ENCODE measurements around the gene CDC16.

CDC16 gene

DNA sequence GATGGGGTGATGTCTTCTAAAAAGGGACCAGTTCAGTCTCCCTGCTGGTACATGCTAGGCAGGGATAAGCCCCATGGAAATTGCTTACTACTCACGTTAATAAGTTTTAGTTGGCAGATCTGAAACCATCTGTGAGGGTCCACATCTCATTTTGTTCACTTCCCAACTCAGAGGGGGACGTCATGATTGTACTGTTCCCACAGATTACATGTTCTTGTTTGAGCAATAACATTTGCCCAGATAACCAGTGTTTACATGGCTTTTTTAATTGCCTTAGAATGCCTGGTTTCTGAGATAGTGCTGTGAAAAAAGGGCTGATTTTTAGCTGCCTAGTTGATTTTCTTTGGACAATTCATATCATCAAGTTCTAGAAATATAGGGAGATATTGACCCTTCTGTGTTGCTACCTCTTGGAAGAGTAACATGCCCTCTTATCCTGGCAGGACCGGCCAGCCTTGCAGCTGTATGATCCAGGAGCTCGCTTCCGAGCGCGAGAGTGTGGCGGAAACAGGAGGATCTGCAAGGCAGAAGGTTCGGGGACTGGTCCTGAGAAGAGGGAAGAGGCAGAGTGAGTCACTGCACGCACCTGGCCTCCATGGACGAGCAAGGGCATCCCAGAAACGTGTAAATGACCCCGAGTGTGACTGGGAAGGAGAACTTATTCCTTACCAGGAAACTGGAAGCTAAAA, 69.8 kb downstream of the CDC16 start:
- no peak for DNase-seq

DNA sequence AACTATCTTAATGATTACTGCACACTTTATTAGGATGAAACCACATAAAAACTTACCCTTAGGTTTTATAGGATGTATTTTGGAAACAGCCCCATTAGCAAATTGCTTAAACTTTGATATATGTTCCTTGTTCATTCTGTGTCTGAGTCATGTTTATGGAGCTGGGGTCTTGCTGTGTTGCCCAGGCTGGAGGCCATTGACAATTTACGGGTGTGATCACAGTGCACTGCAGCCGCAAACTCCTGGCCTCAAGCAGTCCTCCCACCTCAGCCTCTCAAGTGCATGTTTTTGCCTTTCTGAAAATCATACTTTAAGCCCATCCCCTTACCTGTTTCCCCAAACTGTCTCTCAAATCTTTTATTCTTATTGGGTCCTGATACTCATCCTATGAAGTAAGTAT, 74.4 kb downstream of the CDC16 start:
- no peak for DNase-seq

GRCh38 chr13:114309806-114310410, 75.2 kb downstream of the CDC16 start:
- DNase-seq, result no peak

- no peak for DNase-seq
These were observed 76.3 kb downstream of the CDC16 start for GRCh38 chr13:114310956-114311355.

DNA sequence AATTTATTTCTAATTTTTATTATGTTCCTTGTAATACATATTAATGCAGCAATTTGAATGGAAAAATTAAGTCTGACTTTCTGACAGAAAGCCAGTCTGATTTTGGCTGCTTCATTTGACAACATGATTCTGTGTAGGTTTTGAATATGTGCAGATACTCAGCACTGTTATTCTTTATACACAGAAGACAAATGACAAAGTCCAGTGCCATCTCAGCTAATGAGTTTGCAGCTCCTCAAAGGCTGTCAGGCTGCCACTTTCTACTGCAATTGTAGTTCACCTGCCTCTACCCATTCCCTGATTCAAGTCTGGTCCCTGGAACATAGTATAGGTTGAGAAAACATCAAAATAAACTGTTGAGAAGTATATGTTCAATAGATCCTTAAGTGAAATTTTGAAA, 76.7 kb downstream of the CDC16 start:
- no peak for DNase-seq

- DNase-seq, result no peak
These were observed 77.2 kb downstream of the CDC16 start for GRCh38 chr13:114311908-114312307.

DNA sequence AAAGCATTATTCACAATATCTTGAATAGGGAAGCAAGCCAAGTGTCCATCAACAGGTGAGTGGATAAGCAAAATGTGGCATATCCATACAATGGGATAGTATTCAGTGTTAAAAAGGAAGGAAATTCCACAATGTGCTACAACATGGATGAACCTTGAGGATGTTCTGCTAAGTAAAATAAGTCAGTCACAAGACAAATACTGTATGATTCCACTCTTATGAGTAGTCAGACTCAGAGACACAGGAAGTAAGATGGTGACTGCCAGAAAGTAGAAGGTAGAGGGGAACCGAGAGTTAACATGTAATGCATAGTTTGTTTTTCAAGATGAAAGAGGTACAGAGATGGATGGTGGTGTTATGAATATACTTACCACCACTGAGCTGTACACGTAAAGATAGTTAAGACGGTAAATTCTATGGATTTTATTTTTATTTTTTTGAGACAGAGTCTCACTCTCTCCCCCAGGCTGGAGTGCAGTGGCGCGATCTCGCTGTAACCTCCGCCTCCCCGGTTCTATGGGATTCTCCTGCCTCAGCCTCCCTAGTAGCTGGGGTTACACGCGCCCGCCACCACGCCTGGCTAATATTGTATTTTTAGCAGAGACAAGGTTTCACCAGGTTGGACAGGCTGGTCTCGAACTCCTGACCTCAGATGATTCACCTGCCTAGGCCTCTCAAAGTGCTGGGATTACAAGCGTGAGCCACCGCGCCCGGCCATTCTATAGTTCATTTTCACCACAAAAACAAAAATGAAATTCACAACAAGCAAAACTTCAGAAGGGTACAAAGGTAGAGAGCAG, 78.6 kb downstream of the CDC16 start:
- DNase-seq, result no peak

GRCh38 chr13:114314074-114314912, 79.6 kb downstream of the CDC16 start, which contains the start of gene CHAMP1:
Gene CHAMP1, plus strand, starts transcription at chr13:114314503. Its CDS starts 9,340 bp downstream, at chr13:114323843.
- DNase-seq, result peak; percentile 81

DNA sequence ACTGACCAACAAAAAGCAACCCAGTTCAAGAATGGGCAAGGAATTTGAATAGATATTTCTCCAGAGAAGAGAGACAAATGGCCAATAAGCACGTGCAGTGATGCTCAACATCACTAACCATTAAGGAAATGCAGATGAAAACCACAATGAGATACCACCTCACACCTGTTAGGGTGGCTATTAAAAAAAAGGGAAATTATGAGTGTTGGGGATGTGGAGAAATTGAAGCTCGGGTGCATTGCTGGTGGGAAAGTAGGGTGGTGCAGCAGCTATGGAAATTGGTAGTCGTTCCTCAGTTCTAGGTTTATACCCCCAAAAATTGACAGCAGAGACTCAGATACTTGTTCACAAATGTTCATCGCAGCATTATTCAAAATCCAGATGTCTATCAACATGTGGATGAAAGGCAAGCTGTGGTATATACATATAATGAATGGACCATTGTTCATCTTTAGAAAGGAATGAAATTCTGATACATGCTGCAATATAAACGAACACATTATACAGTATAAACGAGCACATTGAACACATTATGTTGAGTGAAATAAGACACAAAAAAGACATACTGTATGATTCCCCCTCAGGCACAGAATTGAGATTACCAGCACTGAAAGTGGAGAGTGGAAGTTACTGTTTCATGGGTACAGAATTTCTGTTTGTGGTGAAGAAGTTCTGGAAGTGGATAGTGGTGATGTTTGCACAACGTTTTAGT, 80.5 kb downstream of the CDC16 start:
- no peak for DNase-seq

DNA sequence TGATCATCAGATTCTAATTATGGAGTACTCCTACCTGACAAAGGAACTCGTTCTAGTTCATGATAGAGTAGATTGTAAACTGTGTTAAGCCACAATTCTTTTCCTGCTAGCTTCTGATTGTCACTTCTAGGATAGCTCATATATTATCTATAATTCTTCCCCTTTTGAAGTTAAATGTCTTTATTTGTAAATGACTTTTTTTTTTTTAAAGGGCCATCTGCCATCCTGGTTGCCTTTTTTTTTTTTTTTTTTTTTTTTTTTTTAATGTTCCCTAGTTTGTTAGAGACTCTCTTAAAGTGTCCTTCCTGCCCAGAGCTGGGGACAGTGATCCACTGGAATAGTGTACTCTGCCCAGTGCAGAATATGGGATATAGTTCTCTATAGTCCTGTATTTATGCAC, 83.9 kb downstream of the CDC16 start:
- DNase-seq, result no peak

GRCh38 chr13:114319441-114319913, 84.8 kb downstream of the CDC16 start:
- no peak for DNase-seq

- DNase-seq, result no peak
These were observed 85.4 kb downstream of the CDC16 start for GRCh38 chr13:114320065-114320464.

GRCh38 chr13:114321256-114321655, 86.6 kb downstream of the CDC16 start:
- DNase-seq, result no peak

Data from effector CD8-positive, alpha-beta T cell (primary cell).